GM19452 (cell line): Measurements from ENCODE around the gene PPM1H.
A peak's percentile ranks its signal among the peaks of the same experiment; 100 is the strongest.

Experiments used
- ATAC-seq: cut with Tn5 transposase; IDR thresholded peaks from one replicate; pipeline ENCODE4 v1.9.1; 2021; ENCODE audit not compliant: unreplicated experiment

Gene PPM1H

DNA sequence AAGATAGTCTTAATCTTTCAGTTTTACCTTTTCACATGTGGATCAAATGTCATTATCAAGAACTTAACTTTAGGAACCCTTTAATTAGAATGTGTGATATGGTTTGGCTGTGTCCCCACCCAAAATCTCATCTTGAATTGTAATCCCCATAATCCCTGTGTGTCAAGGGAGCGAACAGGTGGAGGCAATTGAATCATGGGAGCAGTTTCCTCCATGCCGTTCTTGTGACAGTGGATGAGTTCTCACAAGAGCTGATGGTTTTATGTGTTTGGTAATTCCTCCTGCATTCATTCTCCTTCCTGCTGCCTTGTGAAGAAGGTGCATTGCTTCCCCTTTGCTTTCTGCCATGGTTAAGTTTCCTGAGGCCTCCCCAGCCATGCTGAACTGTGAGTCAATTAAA, 307.8 kb downstream of the PPM1H start:
- no peak for ATAC-seq

DNA sequence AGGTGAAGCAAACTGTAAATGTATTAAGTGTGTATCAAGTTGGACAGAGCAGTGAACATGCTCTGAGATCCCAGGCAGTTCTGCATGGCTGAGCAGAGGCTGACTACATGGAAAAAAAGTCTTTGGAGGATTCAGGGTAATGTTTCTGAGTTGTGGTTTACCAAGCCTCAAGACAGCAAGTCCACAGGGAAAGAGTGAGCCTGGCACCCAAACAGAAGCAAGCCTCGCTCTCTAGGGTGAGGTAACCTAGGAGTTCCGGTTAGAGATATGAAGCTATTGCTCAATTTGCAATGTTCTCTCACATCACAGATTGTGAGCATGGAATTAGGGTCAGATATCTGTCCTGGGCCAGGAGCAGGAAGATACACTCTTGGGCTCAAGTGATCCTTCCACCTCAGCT, 309.7 kb downstream of the PPM1H start:
- ATAC-seq = no peak

DNA sequence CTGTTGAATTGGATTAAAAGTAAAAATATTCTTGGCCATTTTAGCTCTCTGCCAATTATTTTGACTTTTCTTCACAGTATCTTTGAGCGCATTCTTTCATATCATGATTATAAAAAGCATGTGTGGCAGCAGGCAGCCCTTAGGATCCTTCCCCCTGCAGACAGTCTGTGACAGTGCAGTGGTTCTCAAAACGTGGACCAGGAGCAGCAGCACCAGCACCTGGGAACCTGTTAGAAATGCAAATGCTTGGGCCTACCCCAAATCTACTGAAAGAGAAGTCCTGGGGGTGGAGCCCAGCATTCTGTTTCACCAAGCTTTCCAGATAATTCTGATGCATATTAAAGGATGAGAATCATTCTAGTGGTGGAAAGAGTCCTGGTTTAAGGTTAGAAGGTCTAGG, 312.8 kb downstream of the PPM1H start:
- no peak for ATAC-seq

DNA sequence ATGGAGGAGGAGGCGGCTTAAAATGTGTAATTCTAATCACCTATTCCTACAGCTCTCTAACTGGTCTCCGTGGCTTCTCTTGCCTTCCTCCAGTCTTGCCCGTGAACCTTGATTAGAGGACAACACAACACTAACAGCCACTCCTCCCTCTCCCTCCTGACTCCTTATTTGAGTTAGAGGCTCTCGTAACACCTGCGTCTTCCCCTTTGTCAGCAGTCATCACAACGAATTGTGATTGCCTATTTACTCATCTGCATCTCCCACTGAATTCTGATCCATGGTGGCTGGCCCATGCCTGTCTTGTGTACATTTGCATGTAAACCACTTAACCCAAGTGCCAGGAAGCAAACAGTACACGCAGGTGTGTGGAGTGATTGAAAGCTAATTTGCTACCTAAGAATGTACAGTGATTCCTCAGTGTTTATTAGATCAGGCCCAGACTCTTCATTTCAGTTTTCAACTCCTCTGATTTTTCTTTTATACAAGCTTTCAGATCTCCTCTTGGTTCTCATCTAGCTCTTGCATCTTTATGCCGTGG, 313.8 kb downstream of the PPM1H start:
- no peak for ATAC-seq

DNA sequence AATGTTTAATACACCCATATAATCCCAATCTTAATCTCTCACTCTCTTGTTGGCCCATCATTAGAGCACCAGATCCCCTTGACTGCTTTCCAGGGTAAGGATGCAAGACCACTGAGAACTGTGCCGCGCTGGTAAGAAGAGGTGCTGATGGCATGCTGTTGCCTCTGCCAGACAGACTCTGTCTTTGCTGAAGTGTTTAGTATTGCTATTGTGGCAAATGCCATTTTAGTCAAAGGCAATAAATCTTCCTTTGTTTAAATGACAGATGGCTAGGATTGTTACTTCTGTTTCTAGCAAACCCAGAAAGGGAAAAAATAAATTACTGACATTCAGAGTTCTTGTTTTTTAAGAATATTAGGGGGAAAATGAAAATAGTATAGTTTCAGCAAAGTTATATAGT, 316.0 kb downstream of the PPM1H start:
- ATAC-seq = no peak

DNA sequence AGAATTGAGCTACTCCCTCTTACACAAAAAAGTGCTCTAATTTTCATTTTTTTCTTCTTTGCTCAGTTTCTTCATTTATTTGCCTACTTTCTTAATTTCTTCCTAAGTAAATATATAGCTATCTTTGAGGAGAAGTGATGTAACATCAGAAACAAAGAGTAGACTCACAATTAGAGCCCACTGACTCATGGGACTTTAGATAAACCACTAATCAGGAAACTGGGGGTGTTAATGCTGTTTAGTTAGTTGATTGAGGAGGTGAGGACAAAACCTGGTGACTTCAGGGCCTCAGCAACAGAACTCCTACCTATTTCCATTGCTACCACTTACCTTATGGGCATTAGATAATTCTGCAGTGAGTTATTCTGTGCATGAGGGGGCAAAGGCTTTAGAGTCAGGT, 316.6 kb downstream of the PPM1H start:
- ATAC-seq = no peak

DNA sequence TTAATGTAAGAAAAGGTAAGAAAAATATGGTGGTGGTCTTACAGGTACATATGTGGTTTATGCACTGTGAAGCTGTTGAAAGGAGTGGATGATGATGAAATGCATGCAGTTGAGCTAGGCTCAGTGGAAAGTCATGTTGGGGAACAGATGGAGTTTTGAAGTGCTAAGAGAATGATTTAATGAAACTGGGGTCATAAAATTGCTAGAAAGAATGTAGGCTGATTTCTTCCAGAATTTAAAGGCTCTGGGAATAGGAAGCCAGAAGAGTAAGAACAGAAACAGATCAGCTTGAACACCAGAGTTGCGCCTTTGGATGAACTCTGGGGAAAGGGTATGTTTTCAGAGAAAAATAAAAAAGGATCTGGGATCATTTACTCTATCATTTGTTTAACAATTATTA, 321.9 kb downstream of the PPM1H start:
- ATAC-seq = no peak

DNA sequence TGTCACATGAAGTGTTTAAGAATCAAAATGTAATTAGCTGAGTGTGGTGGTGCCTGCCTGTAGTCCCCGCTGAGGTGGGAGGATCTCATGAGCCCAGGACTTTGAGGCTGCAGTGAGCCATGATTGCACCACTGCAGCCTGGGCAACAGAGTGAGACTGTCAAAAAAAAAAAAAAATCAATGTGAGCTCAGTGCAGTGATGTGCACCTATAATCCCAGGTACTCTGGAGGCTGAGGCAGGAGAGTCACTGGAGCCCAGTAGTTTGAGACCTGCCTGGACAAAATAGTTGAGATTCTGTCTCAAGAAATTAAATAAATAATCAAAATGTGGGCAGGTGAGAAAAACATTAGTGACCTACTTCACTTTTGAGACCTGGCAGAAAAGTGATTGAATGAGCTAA, 328.3 kb downstream of the PPM1H start:
- ATAC-seq = no peak

DNA sequence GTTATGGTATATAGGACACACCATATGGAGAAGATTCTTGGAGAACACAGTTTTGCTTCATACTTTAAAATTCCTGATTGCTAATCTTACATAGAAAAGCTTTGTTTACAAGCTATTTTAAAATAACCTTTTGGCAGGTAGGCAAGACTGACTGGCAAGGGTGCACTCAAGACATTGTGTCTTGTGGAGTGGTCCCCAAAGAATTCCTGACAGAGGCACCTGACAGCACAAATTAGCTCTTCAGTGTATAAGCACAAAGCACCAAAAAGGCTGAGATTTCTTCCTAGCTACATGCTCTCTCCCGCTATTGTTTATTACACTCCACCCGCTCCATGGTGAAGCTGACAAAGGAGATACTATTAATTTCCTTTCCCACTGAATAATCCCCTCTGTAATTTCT, 329.0 kb downstream of the PPM1H start:
- no peak for ATAC-seq

DNA sequence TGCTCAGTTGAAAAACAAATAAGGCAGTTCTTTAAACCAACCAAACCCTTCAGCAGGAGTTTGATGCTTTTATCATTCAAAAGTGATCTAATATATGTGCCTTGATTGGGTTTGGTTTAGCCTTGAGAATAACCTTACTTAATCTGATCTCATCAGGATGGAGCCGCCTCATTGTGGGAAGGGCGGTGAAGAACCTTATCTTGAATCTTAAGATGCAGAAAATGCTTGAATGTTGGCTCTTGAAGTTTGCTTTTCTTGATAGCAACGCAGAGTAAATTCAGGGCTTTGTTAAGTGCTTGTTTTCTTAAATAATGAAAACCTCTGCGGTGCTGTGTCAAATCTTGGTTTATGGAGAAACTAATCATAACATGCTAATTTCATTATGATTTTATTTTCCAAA, 330.1 kb downstream of the PPM1H start:
- no peak for ATAC-seq

DNA sequence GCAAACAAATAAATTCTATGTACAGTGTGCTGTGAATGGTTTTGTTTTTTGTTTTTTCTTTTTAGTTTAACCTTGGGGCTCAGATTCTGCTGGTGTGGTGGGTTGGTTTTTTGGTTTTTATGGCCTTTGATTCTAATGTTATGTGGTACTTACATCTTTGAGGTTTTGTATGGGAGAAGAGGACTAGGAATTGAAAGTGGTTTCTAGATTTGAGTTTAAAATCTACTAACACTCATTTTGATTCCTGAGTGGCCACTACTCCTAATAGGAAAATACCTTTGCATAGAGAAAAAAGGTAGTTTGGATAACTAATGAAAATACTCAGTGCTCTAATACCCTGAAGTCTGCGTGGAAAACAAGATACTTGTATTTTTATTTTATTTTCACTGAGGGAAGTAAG, 330.6 kb downstream of the PPM1H start:
- ATAC-seq = no peak

DNA sequence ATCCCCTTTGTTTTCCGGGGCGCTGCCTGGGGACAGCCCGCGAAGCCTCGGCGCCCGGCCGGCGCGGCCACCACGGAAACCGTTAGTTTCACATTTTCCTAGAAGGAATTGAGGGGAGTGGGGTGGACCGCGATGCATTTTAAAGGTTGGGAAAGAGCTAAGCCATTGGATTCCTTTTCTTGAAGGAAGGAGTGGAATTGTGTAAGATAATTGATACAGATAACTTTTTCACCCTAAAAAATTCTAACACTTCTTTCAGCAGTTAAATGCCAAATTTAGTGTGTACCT, 331.2 kb downstream of the PPM1H start:
- ATAC-seq = no peak

DNA sequence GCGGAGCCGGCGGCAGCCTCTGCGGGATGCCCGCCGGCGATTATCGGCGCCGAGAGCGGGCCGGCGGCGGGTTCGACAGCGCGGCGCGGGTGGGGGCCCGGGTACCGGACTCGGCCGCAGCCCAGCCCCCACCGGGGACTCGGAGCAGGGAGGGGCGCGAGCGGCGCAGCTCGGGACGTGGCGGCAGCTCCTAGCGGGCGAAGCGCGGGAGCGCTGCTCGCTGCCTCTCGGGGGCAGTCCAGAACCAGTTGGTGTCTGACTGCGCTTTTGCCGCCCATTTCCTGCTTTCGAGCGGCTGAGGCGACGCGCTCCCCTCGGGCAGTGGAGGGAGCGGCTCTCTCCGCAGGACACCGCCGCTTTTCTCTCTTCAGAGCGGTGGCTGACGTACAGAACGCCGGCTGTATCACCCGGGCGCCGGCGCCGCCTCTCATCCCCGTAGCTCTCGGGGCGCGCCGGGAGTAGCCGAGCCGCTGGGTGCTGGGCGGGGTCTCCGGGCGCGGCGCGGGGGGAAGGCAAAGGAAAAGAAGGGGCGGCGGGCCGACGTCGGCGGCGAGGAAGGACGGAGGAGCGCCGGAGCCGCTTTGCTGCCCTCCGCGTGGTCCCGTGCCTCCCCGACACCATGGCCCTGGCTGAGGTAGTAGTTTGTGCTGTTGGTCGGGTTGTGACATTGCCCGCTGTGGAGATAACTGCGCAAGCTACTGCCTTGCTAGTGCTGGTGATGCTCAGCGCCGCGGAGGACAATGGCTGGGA, 331.7 kb downstream of the PPM1H start:
- peak; percentile 73 for ATAC-seq

DNA sequence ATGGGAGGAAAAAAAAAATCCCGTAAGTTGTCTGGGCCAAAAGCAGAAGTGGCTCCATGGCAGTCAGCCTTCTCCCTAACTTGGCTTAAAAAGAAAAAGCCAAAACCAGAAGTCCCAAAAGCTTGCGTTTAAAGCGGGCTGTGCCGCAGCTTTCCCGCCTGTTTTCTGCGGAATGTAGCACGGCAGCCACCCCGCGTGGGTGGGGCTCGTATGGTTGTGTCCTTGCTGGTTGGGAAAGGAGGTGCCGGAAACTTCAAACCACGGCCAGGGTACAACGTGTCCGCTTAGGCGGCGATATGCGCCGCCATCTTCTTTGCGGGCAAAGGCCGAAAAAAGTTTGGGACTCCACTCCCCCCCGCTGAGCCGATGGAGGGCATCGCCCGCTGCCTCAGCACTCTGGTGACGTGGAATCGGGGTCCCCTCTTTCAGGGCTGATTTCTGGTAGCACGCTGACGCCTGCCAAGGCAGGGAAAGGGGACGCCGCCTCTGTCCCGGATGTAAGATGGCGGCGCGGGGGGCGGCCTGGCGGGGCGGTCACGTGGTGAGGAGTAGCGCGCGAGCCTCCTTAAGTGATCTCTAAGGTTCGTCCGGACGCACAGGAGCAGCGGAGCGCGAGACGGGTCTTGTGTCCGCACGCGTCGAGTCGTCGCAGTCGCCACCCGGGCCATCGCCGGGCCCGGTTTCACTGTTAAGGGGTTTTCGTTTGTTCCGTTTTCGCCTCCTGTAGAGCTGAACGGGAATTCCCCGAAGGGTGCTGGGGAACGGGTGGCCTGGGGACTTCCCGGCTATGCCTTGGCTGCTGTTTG, 332.5 kb downstream of the PPM1H start:
- peak; percentile 67 for ATAC-seq

DNA sequence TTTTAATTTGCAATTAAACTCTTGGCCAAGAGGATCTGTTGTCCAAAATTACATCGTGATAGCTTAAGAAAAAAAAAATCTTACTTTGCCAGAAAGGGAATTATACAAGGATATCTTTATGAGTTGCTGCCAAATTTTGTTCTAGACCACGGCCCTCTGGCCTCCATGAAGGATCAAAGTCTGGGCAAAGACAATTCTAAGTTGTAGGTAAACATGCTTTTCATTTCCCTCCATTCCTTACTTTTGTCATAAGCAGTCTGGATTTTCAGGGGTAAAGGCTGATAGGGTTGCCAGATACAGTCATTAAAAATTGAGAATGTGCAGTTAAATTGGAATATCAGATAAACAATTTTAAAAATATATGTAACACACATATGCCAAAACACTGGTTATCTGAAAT, 333.2 kb downstream of the PPM1H start:
- no peak for ATAC-seq

DNA sequence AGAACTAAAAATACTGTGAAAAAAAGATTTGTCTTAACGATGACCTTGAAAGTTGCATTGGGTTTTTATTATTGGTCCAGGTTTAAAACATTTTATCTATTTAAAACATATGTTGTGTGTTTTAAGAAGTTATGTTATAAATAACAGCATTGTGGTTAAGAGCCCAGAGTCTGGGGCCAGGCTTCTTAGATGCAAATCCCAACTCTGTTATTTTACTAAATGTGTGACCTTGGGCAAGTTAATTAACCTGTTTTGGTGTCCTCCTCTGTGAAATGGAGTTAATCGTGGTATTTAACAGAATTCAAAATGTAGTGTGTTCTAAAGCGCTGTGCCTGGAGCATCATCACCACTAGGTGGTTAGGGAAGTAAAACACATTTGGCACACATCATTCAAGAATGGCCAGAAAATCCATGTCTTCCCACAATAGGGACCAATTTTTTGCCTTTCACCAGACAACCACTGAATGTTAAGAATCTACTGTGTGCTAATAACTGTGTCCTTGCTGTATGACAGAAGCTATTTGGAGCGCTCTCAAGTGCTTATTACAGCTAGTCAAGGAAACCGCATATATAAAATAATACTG, 335.0 kb downstream of the PPM1H start:
- no peak for ATAC-seq

DNA sequence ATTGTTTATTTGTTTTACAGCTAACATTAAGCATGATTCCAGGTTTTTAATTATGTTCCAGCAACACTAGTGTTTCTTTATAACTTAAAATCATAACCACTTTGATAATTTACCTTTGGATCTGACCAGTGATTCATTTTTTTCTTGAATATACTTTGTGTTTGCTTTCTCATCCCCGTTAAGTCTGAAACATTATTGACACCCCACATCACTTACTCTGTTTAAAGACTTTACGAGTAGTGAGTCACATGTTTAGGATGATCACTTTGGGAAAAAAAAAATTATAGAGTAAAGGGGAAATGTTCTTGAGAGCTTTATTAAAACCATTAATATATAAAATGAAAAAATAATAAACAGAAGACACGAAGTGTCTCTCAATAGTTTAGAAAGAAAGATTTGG, 336.1 kb downstream of the PPM1H start:
- no peak for ATAC-seq

DNA sequence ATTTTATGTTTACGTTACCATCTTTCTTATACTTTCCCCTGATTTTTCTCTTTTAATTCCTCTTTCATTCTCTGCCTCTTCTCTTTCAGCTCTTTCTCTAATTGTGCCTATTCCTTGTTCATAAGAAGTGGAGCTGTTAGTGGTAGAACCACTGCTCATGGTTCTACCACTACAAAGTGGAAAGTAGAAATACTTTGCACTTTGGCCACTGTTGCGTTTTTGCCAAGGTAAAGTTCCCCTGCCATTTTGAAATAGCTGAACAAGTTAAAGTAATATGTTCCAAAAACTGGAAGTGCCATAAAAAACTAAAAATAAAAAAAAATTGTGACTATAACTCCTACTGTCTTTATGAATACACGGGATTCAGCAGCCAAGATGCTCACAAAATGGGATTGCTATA, 337.7 kb downstream of the PPM1H start:
- ATAC-seq = no peak
